WTC11 (cell line): ENCODE results near the gene DKK3. TPM values are rescaled to one million over a fixed set of nuclear protein-coding genes. Genes with fewer than 3 reads are reported as not detected.

Experiments used
- ATAC-seq: fragments of 200-7000 bp; cut with Tn5 transposase; 2 replicates; pipeline ENCODE4 v1.10.0; 2021; ENCODE audit warnings: mild to moderate bottlenecking, moderate library complexity
- CTCF ChIA-PET: fragments of 300-600 bp; sonication (Branson Sonifier 250); formaldehyde crosslinking; loops from one replicate; lab custom pipeline; 2021; ENCODE audit warnings: antibody characterized with exemption; lab: Charles Lee
- POLR2A ChIA-PET: fragments of 350-600 bp; sonication (Branson Sonifier 250); formaldehyde crosslinking; loops from one replicate; lab custom pipeline; 2021; ENCODE audit warnings: antibody characterized with exemption; lab: Charles Lee
- DNase-seq: peaks from one replicate; pipeline ENCODE4 v3.0.0; 2021; ENCODE audit warnings: low spot score
- H3K27ac Mint-ChIP-seq: 2 replicates; pipeline ENCODE4 v1.8.0; 2021; ENCODE audit warnings: mixed read lengths
- H3K27me3 Mint-ChIP-seq: 2 replicates; pipeline ENCODE4 v1.8.0; 2021; ENCODE audit warnings: low read depth, mild to moderate bottlenecking, moderate library complexity, mixed read lengths
- H3K36me3 Mint-ChIP-seq: 2 replicates; pipeline ENCODE4 v1.8.0; 2021; ENCODE audit warnings: mixed read lengths
- H3K4me1 Mint-ChIP-seq: 2 replicates; pipeline ENCODE4 v1.8.0; 2022; ENCODE audit warnings: mixed read lengths
- H3K4me3 Mint-ChIP-seq: 2 replicates; pipeline ENCODE4 v1.8.0; 2021; ENCODE audit warnings: mild to moderate bottlenecking, moderate library complexity, mixed read lengths
- H3K9me3 Mint-ChIP-seq: 2 replicates; pipeline ENCODE4 v1.8.0; 2021; ENCODE audit warnings: mixed read lengths
- CREB1 ChIP-seq: sonication (generic); formaldehyde crosslinking; IDR thresholded peaks from 2 replicates; pipeline ENCODE4 v1.8.0; 2023; ENCODE audit warnings: mild to moderate bottlenecking, missing genetic modification reagents
- E2F5 ChIP-seq: sonication (generic); formaldehyde crosslinking; IDR thresholded peaks from 2 replicates; pipeline ENCODE4 v1.8.1; 2022; ENCODE audit warnings: mild to moderate bottlenecking, moderate library complexity, missing genetic modification reagents
- ELF4 ChIP-seq: sonication (generic); formaldehyde crosslinking; IDR thresholded peaks from 2 replicates; pipeline ENCODE4 v1.8.1; 2022; ENCODE audit warnings: low read depth, mild to moderate bottlenecking, moderate library complexity, missing genetic modification reagents
- JUN ChIP-seq: sonication (generic); formaldehyde crosslinking; IDR thresholded peaks from 2 replicates; pipeline ENCODE4 v1.8.0; 2023; ENCODE audit warnings: mild to moderate bottlenecking, missing genetic modification reagents
- NFYB ChIP-seq: sonication (generic); formaldehyde crosslinking; conservative IDR thresholded peaks from 2 replicates; pipeline ENCODE4 v1.8.0; 2022; ENCODE audit warnings: low read depth, missing genetic modification reagents
- SMAD3 ChIP-seq: sonication (generic); formaldehyde crosslinking; IDR thresholded peaks from 2 replicates; pipeline ENCODE4 v1.8.0; 2022; ENCODE audit warnings: missing genetic modification reagents, mild to moderate bottlenecking, borderline replicate concordance
- TP53 ChIP-seq: sonication (generic); formaldehyde crosslinking; IDR thresholded peaks from 2 replicates; pipeline ENCODE4 v1.8.1; 2023; ENCODE audit warnings: mild to moderate bottlenecking, missing genetic modification reagents
- USF1 ChIP-seq: sonication (generic); formaldehyde crosslinking; IDR thresholded peaks from 2 replicates; pipeline ENCODE4 v1.8.0; 2022; ENCODE audit warnings: mild to moderate bottlenecking, missing genetic modification reagents
- ZBTB43 ChIP-seq: sonication (generic); formaldehyde crosslinking; IDR thresholded peaks from 2 replicates; pipeline ENCODE4 v1.8.1; 2023; ENCODE audit warnings: mild to moderate bottlenecking, missing genetic modification reagents
- ZNF317 ChIP-seq: sonication (generic); formaldehyde crosslinking; IDR thresholded peaks from 2 replicates; pipeline ENCODE4 v1.8.1; 2023; ENCODE audit warnings: low read depth, mild to moderate bottlenecking, moderate library complexity, missing genetic modification reagents, borderline replicate concordance
- ZNF416 ChIP-seq: fragments of 250-450 bp; sonication (Bioruptor Pico); IDR thresholded peaks from 2 replicates; pipeline ENCODE4 v1.9.0; 2021; ENCODE audit warnings: mild to moderate bottlenecking, inconsistent platforms
- ZNF532 ChIP-seq: fragments of 250-450 bp; sonication (Bioruptor Pico); IDR thresholded peaks from 2 replicates; pipeline ENCODE4 v1.9.0; 2021; ENCODE audit warnings: mild to moderate bottlenecking, borderline replicate concordance
- total RNA-seq: library from RNA; stranded (reverse); gene quantifications from 3 replicates; pipeline ENCODE4 v1.2.3, GENCODE V29; 2021
- TF ChIP-seq, protein P1 (sequence below): fragments of 250-450 bp; sonication (Bioruptor Pico); IDR thresholded peaks from 2 replicates; pipeline ENCODE4 v1.9.0; 2021; ENCODE audit warnings: moderate library complexity, mild to moderate bottlenecking, inconsistent platforms, borderline replicate concordance
- TF ChIP-seq, protein P2 (sequence below): sonication (generic); formaldehyde crosslinking; IDR thresholded peaks from 2 replicates; pipeline ENCODE4 v1.8.0; 2023; ENCODE audit warnings: mild to moderate bottlenecking, missing genetic modification reagents
- TF ChIP-seq, protein P3 (sequence below): fragments of 250-450 bp; sonication (Bioruptor Pico); IDR thresholded peaks from 2 replicates; pipeline ENCODE4 v2.1.2; 2022; ENCODE audit warnings: mild to moderate bottlenecking, moderate library complexity
- TF ChIP-seq, protein P4 (sequence below): sonication (generic); formaldehyde crosslinking; IDR thresholded peaks from 2 replicates; pipeline ENCODE4 v1.8.0; 2023; ENCODE audit warnings: missing genetic modification reagents, mild to moderate bottlenecking, borderline replicate concordance

Gene DKK3
- total RNA-seq, 1 experiment from 2014 or later: 17.6 TPM

DNA sequence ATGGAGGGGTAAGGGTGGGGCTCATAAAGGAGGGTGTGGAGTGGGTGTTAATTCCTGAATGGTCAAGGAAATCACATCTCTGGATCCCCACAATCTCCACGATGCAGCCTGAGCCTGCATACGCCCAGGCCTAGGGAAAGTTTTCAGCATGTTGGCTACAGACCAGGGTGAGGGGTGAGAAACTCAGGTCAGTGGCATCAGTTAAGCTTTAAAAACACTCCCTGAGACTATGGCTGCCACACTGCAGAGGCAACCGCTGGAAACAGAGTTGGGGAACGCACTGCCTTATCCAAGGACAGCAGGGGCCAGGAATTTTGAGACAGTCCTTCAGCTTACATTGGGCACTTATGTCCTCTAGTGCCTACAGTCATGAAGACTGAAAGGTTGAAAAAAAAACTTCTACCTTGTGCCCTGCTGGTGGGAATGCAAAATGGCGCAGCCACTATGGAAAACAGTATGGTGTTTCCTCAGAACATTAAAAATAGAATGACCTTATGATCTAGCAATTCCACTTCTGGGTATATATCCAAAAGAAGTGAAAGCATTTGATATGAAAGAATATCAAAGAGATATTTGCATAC, 19.7 kb downstream of the DKK3 start (continued):
- no peak for TF ChIP-seq ZNF532
- TF ChIP-seq JUN (CRISPR knock-in tag): no peak
- TF ChIP-seq E2F5 (CRISPR knock-in tag): no peak
- no peak for TF ChIP-seq SMAD3 (CRISPR knock-in tag)
- TF ChIP-seq USF1 (CRISPR knock-in tag): no peak
- TF ChIP-seq ELF4 (CRISPR knock-in tag): no peak
- no peak for TF ChIP-seq ZNF416
- TF ChIP-seq ZNF317 (CRISPR knock-in tag): no peak
- TF ChIP-seq, protein P1, sequence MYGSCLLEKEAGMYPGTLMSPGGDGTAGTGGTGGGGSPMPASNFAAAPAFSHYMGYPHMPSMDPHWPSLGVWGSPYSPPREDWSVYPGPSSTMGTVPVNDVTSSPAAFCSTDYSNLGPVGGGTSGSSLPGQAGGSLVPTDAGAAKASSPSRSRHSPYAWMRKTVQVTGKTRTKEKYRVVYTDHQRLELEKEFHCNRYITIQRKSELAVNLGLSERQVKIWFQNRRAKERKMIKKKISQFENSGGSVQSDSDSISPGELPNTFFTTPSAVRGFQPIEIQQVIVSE (CRISPR knock-in tag): no peak
- no peak for TF ChIP-seq CREB1 (CRISPR knock-in tag)

GRCh38 chr11:11988099-11988651, 20.3 kb downstream of the DKK3 start:
- peaks cover 27% of the 10 kb centered on the region for H3K4me1 Mint-ChIP-seq
- DNase-seq (no peak), ATAC-seq (no peak)
- ChIA-PET POLR2A (no interaction called here), CTCF (interaction anchor here (0.5 to 1.2 kb wide), 4 partner anchors 12 to 164 kb away, joined by 3 to 7 read pairs (median 3); no protein-coding TSS in a partner anchor)
- peaks cover 10% of the 10 kb centered on the region for H3K36me3 Mint-ChIP-seq
- no peak overlapping the region for H3K27ac Mint-ChIP-seq
- H3K27me3 Mint-ChIP-seq: no peaks in the 10 kb centered on the region
- peaks cover 8% of the 10 kb centered on the region for H3K9me3 Mint-ChIP-seq
- H3K4me3 Mint-ChIP-seq: no peak overlapping the region
- TF ChIP-seq USF1 (CRISPR knock-in tag) (no peak), JUN (CRISPR knock-in tag) (no peak), ZBTB43 (CRISPR knock-in tag) (no peak), NFYB (no peak), TP53 (CRISPR knock-in tag) (no peak)
- TF ChIP-seq, protein P2, sequence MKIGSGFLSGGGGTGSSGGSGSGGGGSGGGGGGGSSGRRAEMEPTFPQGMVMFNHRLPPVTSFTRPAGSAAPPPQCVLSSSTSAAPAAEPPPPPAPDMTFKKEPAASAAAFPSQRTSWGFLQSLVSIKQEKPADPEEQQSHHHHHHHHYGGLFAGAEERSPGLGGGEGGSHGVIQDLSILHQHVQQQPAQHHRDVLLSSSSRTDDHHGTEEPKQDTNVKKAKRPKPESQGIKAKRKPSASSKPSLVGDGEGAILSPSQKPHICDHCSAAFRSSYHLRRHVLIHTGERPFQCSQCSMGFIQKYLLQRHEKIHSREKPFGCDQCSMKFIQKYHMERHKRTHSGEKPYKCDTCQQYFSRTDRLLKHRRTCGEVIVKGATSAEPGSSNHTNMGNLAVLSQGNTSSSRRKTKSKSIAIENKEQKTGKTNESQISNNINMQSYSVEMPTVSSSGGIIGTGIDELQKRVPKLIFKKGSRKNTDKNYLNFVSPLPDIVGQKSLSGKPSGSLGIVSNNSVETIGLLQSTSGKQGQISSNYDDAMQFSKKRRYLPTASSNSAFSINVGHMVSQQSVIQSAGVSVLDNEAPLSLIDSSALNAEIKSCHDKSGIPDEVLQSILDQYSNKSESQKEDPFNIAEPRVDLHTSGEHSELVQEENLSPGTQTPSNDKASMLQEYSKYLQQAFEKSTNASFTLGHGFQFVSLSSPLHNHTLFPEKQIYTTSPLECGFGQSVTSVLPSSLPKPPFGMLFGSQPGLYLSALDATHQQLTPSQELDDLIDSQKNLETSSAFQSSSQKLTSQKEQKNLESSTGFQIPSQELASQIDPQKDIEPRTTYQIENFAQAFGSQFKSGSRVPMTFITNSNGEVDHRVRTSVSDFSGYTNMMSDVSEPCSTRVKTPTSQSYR (CRISPR knock-in tag): no peak
- TF ChIP-seq, protein P3, sequence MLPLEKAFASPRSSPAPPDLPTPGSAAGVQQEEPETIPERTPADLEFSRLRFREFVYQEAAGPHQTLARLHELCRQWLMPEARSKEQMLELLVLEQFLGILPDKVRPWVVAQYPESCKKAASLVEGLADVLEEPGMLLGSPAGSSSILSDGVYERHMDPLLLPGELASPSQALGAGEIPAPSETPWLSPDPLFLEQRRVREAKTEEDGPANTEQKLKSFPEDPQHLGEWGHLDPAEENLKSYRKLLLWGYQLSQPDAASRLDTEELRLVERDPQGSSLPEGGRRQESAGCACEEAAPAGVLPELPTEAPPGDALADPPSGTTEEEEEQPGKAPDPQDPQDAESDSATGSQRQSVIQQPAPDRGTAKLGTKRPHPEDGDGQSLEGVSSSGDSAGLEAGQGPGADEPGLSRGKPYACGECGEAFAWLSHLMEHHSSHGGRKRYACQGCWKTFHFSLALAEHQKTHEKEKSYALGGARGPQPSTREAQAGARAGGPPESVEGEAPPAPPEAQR (CRISPR knock-in tag): no peak
- TF ChIP-seq, protein P4, sequence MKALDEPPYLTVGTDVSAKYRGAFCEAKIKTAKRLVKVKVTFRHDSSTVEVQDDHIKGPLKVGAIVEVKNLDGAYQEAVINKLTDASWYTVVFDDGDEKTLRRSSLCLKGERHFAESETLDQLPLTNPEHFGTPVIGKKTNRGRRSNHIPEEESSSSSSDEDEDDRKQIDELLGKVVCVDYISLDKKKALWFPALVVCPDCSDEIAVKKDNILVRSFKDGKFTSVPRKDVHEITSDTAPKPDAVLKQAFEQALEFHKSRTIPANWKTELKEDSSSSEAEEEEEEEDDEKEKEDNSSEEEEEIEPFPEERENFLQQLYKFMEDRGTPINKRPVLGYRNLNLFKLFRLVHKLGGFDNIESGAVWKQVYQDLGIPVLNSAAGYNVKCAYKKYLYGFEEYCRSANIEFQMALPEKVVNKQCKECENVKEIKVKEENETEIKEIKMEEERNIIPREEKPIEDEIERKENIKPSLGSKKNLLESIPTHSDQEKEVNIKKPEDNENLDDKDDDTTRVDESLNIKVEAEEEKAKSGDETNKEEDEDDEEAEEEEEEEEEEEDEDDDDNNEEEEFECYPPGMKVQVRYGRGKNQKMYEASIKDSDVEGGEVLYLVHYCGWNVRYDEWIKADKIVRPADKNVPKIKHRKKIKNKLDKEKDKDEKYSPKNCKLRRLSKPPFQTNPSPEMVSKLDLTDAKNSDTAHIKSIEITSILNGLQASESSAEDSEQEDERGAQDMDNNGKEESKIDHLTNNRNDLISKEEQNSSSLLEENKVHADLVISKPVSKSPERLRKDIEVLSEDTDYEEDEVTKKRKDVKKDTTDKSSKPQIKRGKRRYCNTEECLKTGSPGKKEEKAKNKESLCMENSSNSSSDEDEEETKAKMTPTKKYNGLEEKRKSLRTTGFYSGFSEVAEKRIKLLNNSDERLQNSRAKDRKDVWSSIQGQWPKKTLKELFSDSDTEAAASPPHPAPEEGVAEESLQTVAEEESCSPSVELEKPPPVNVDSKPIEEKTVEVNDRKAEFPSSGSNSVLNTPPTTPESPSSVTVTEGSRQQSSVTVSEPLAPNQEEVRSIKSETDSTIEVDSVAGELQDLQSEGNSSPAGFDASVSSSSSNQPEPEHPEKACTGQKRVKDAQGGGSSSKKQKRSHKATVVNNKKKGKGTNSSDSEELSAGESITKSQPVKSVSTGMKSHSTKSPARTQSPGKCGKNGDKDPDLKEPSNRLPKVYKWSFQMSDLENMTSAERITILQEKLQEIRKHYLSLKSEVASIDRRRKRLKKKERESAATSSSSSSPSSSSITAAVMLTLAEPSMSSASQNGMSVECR: no peak
